Astrocyte (in vitro differentiated cells and primary cell): ENCODE results near the gene SLC31A1.

Source experiments
- CTCF ChIP-seq: IDR thresholded peaks from 2 replicates; pipeline ENCODE4 v1.5.1; 2011; ENCODE audit warnings: low read depth, mild to moderate bottlenecking, inconsistent platforms, low read length, moderate library complexity; ENCODE audit not compliant: insufficient read depth
- EZH2 ChIP-seq: IDR thresholded peaks from 2 replicates; pipeline ENCODE4 v1.6.1; 2012; ENCODE audit warnings: mild to moderate bottlenecking, low read length, inconsistent platforms; ENCODE audit not compliant: insufficient read depth

GRCh38 chr9:113269871-113270270 is 48.5 kb downstream of the SLC31A1 start:
- TF ChIP-seq CTCF, result no peak
- TF ChIP-seq EZH2, result no peak
